Measurements from ENCODE around the gene GPR161. TPM values are rescaled to one million over a fixed set of nuclear protein-coding genes. Genes with fewer than 3 reads are reported as not detected.

GPR161 gene
- total RNA-seq, 1 experiment from 2014 or later = 26.1 TPM

DNA sequence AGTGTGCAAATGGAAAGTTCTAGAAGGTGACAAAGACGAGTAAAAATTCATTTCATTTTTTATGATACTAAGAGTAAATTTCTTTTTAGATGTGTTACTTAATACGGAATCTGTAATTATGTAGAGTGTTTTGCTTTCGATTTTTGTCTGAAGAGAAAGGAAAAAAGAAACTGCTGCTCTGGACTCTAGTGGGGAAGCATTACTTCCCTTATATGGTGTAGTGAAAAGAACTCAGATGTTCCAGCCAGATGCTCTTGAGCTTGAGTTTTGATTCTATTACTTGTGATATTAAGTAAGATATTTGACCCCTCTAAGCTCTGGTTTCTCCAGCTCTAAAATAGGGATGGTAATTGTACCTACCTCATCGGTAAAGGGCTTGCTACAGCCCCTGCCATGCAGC, 12.2 kb upstream of the GPR161 start:
- no peak for DNase-seq (ENCODE audit: low spot score)

DNA sequence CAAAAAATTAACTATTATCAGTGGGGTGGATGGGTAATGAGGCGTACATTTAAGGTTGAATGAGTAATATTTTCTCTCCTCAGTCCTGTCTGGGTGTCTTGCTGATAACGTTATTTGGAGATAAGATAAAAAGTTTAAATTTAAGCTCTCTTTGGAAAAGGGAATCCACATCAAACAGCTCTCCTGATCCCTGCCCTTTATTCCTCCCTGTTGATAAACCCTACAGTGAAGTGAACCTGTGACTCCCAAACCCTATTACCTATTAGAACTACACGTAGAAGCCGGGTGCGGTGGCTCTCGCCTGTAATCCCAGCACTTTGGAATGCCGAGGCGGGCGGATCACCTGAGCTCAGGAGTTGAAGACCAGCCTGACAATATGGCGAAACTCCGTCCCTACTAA, 9.9 kb upstream of the GPR161 start:
- DNase-seq (ENCODE audit: low spot score) = no peak

DNA sequence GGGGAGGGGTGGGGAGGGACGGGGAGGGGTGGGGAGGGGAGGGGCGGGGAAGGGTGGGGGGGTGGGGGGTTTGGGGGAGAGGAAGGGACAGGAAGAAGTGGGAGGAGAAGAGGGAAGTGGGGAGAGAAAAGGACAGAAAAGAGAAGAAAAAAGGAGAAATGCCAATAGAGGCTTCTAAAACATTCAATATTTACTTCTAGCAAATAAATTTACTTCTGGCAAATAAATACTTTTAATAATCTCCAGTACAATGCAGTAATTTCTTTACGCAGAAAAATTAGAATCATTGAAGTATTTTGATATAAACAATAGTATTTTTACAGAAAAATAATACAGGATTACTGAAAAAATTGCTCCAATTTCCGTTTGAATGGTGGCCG, 9.4 kb upstream of the GPR161 start:
- no peak for DNase-seq (ENCODE audit: low spot score)

DNA sequence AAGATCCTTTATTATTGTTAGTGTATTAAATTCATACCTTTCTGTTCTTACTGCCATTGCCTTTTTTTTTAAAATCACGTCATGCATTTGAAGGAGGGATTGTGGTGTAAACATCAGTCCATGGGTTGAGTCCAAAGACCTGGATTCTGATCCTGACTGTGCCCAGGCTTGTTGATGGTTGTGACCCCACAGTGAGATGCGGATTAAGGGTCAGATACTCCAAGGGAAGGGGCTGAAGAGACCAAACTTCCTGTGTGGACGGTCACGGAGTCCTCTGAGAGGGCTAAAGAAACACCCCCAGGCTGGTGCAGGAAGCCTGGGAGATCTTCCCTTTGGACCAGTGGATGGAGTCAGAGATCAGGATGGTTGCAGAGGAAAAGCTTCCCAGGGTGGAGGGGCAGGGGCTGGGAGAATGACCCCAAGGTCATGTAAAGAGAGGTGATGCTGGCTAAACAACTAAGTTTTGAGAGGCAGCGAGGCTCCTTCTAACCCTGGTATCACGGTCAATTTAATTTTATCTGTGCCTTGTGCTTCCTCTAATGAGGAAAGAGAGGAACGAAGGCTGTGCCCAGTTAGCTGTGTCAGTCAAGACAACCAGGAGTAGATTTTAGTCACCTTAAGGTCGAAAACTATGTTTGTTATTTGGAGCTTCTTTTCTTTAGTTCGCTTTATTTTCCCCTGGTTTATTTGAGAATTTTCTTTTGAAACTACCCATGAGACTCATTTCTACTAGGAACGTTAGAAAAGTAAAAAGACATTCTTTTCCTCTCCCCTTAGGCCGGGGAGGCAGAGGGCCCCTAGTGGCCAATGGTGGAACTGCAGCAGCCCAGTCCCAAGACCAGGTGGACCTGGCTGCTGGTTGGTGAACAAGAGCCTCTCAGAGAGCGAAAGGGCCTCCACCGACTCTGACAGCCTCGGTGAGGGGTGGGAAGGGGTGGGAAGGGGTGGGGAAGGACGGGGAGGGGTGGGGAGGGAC, 8.7 kb upstream of the GPR161 start:
- peak; percentile 80 for DNase-seq (ENCODE audit: low spot score)

DNA sequence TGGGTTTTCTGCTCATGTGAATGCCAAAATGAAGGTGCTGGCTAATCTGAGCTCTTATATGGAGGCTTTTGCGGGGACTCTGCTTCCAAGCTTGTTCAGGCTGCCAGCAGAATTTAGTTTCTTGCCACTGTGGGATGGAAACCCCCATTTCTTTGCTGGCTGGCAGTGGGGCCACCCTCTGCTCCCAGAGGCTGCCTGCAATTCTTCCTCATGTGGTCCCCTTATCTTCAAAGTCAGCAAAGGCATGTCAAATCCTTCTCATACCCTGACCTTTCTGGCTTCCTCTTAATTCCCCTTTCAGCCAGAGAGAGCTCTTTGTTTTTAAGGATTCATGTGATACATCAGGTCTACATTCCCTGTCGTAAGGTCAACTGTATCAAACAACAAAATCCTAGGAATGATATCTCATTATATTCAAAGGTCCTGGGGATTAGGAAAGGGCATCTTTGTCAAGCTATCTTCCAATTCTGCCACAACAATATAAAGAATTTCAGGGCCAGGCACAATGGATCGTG, 5.2 kb upstream of the GPR161 start:
- no peak for DNase-seq (ENCODE audit: low spot score)

DNA sequence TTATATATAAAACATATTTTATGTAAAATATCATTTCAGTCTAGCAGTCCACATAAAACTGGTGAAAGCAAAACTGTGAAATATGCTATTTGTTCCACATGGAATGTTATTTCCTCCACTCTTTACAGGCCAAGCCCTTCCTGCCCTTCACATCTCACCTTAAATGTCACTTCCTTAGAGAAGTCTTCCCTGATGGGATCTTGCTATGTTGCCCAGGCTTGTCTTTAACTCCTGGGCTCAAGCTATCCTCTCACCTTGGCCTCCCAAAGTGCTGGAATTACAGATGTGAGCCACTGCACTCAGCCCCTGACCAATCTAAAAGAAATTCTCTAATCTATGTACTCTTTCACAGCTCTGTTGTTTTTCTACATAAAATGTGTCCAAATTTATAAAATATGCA, 2.3 kb upstream of the GPR161 start:
- no peak for DNase-seq (ENCODE audit: low spot score)

DNA sequence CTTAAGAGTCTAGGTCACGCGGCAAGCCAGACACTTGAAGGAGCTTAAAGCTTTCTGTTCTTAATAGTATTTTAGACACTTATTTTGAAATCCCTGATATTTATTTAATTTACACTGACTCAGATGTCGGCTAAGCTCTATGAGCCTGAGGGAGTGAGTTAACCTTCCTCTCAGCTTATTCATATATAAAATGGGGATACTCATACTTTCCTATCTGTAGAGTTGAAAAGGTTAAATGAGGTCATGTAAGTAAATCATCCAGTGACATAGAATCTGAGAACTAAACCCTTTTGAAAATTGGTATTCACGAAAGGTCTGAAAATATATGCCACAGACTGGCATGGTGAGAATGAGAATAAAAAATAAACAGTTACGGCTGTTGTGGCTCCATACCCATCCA, 1.4 kb upstream of the GPR161 start:
- peak; percentile 25 for DNase-seq (ENCODE audit: low spot score)

DNA sequence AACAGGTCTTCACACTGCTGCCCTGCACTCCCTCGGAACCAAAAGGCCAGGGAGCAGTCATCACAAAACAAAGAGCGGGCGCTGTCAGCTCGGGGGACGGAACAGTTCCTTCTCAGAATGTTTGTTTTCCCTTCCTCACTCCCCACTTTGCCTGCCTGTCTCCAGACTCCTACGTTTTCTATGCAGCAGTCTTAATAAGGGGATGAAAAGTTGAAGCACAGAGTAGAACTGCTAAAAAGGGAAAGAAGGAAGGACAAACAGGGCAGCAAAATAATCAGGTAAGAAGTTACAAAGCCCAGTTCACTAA, 738 bp upstream of the GPR161 start:
- peak; percentile 44 for DNase-seq (ENCODE audit: low spot score)

DNA sequence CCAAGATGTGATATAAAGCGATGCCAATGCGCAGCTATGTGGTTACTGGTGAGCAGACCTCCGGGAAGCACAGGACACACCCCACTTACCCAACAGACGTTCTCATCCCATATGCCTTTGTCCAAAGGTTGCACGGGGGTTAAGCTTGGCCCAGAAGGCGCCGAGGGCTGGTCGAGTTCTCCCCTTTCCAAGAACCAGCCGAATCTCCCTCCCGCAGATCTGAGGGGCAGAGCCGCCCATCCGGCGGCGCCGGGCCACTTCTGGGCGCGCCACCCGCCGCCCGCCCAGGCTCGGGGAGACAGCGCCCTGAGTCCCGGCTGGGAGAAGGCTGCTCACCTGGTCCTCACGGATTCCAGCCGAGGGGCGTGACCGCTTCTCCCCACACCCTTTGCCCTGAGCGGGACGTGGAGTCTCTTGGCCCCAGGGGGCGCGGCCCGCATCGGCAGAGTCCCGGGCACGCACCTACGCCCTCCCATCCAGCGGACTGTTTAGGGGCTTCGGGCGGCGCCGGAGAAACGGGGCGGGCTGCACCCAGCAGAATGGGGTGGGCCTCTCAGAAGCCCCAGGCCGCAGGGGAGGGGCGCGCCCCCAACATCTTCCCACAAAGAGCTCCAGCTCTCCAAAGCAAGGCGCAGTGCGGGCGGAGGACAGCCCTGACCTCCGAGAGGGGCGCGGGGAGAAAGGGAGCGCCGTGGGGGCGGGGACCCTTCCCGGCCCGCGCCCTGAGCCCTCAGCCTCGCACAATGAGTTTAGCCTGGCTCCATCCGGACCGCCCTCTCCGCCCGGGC, 615 bp downstream of the GPR161 start:
- DNase-seq (ENCODE audit: low spot score) = peak; percentile 31

DNA sequence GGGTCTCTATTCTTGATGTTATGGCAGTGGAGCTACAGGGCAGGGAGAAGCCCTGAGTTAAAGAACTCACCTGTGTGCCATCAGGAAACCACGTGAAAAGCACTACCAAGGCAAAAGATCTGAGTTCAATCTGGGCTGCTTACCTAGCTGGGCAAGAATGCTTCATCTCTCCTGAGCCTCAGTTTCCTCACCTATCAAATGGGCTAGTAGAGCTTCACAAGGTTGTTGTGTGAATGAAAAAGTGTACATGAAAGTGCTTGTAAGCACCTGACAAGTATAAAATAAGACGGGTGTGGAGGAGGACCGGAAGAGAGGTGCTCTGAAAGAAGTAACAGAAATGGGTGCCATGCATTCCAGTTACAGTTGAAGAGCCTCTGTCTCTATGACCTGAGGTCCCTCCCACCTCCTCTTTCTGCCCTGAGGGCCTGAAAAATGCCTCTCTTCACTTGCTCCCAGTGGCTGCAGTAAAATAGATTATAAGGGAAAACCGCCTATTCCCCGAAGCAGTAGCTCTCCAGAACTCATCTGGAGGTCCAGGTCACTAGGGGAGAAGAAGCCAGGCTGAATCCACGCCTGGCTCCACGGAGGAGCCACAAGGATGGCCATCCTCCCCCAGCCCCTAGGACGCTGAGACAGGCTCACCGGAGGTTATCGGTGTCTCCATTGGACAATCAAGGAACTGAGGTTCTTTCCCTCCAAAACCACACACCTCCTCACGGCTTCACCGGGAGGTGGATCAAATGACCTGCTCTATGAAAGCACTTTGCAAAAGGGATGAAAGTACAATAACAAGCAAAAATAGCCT, 1.4 kb downstream of the GPR161 start:
- DNase-seq (ENCODE audit: low spot score) = peak; percentile 35

DNA sequence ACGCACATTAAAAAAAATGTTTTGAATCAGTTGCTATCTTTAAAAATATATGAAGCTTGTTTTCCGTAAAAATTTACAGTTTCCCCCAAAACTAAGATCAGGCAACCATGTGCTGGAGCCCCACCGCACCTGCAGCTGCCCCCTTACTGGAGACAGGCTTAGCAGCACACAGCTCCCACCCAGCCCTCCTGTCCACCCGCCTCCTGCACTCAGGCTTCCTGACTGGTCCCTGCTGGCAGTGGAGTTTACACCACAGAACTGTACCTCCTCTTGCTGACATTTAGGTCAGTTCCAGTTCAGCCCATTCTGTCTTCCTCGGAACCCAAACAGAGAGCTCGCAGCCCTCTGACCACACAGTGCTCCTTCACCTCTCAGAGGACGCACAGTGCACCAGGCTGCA, 2.1 kb downstream of the GPR161 start:
- DNase-seq (ENCODE audit: low spot score) = no peak

DNA sequence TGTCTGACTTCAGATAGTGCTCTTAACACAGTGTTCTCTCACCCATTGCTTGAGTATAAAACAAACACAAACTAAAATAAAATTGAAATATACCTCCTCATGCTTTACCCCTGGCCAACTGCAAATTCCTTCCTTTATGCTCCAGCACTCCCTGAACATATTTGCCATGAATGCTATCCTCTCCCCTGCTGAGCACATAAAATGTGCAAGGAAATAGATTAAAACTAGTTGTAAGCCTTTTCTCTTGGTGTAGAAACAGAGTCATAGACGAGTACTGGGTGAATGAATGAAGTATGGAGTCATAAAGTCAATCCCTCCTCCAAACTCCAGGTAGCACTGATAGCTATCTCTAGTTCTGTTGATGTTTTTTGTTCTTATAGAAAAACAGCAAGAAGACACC, 2.6 kb downstream of the GPR161 start:
- no peak for DNase-seq (ENCODE audit: low spot score)

DNA sequence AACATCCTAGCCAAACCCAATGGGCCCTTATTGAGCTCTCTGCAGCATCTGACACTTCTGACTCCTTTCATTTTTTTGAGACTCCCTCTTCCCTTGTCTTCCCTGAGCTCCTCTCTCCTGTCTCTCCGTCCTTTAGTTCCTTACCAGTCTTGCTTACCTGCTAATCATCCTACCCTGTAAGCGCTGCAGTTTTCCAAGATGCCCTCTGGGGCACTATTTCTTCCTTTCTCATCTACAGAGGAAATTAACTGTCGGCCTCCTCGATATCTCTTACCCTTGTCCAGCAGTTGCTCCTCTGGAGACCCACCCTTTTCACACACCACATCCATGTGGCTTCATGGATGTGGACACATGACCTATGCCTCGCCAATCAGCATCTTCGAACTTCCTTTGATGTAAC, 6.8 kb downstream of the GPR161 start:
- DNase-seq (ENCODE audit: low spot score) = no peak

DNA sequence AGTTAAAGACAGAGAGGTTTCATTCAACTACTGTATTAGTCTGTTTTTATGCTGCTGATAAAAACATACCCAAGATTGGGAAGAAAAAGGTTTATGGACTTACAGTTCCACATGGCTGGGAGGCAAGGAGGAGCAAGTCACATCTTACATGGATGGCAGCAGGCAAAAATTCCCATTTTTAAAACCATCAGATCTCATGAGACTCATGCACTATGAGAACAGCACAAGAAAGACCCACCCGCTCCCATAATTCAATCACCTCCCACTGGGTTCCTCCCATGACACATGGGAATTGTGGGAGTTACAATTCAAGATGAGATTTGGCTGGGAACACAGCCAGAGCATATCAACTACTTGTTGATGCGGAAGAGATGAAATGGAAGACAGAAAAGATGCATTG, 9.2 kb downstream of the GPR161 start:
- no peak for DNase-seq (ENCODE audit: low spot score)

DNA sequence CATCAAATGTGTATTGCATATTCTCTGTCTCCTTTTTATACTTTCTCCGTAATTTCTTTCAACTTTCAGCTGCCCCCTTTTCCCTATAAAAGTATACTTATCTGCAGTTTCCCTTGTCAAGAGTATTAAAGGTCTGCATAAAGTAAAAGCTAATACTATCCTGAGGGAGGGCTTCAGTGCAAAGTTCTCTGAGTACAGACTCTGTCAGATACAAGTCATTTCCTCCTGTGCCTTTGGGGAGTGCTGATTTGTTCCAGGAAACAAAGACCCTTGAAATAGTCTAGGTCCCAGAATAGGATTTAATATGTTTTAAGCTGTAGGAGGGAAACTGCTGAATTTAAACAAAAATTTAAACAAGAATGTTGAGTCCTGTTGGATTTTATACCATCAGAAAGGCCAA, 11.7 kb downstream of the GPR161 start:
- no peak for DNase-seq (ENCODE audit: low spot score)

DNA sequence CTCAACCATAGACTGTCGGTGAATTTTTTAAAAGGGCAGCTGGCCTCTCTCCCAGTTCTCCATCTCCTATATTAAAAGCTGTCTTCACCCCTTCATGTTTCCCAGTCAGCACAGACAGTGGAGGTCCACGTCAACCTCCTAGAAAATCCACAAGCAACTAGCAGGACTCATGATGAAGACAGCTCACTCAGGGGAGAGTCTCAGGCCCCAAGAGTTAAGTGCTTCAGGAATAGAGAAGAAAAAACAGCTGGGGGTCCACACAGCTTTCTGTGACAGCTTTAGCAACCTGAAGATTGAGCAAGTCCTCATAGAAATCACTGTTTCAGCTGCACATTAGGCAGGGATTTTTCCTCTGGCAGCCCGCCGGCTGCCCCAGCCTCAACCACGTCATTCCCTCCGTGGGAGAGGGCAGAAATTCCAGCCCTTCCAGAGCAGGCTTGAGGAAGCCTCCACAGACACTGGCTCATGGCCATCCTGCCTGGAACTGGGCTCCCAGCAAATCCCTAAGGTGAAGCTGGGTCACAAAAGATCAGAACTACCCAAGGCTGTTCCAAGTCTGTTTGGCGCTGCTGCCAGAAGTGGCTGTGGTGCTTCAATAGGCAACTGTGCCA, 15.2 kb downstream of the GPR161 start:
- no peak for DNase-seq (ENCODE audit: low spot score)

DNA sequence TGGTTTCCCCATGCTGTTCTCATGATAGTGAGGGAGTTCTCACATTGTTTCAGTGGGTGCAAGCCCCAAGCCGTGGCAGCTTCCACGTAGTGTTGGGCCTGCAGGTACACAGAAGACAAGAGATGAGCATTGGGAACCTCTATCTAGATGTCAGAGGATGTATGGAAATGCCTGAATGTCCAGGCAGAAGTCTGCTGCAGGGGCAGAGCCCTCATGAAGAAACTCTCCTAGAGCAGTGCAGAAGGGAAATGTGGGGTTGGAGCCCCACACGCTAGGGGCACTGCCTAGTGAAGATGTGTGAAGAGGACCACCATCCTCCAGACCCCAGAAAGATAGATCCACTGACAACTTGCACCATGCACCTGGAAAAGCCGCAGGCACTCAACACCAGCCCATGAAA, 17.0 kb downstream of the GPR161 start:
- DNase-seq (ENCODE audit: low spot score) = no peak

DNA sequence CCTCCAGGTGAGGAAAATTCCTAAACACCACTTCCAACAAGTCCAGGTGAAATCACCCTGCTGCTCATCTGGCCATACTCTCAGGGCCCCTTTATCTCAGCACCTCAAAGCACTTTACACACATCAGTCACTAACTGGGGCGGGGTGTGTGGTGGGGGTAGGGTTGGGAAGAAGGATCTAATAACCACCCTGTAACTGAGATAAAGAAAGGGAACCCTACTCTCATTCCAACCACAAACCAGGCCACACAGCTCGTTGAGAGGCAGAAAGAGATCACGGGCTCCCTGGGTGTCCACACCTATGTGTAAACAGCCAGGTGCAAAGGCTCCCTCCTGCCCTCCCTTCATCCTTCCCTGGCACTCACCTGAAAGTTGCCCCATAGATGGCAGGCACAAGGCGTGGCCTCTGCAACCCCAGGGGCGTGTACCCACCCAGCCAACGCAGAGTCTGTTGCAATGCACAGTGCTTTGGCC, 20.4 kb downstream of the GPR161 start:
- DNase-seq (ENCODE audit: low spot score) = no peak

DNA sequence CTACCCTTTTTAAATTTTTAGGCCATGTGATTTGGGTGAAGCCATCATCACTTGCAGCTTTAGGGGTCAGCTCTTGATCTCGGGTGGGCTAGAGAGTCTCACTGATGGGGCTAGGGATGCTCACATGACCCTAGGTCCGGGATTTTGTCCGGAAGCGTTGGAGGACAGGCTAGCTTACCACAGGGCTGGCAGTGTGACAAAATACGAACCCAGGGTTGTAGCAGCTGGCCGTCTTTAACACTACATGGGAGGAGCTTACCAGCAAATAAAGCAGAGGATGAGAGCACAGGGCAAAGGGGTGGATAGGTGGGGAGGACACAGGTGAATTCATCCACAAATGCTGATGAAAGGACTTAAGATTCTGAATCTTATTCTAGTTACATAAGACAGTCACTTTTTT, 21.9 kb downstream of the GPR161 start:
- DNase-seq (ENCODE audit: low spot score) = no peak

DNA sequence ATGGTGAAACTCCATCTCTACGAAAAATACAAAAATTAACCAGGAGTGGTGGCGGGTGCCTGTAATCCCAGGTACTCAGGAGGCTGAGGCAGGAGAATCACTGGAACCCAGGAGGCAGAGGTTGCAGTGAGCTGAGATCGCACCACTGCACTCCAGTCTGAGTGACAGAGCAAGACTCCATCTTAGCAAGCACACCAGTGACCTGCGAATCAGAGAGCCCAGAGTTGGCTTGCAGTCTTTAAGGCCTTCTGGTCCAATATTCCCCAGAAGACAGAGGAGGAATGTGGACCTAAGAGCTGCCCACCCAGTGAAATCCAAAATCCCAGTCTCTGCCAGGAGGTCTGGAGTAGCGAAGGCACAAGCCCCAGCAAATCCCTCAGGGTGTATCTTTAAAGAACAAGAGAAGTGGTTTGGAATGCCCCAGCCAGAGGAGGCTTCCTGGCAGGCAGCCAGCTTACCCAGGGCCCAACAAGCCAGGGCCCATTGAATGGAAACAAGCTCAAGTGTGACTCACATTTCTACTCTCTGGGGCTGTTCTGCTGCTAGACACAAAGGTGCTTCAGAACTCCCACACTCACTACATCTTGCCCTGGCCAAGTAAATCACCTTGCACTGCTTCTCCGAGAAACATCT, 23.9 kb downstream of the GPR161 start:
- DNase-seq (ENCODE audit: low spot score) = peak; percentile 78

DNA sequence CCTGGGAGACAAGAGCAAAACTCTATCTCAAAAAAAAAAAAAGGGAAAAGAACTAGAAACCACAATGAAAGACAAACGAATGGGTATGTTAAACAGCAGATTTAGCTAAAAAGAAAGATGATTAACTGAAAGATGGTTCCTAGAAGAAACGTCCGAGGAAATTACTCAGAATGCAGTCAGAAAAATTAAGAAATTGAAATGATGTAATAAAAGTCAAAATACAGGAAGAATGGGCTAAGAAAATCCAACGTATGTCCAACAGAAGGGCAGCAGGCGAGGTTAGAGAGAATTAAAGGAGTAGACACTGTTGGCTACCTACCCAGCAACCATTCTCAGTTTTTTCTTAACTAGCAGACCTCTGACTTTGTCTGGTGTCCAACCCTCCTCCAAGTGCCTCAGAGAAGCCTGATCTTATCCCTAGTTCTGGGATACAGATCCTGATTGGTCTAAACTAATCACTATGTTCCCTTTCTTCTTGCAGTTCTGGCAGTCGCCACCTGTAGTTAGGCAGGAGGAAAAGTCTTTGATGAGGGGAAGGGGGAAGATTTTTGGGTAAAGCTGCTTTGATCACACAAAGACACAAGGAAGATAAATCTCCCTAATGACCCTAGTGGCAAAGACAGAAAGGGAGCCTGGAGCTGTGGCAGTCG, 25.7 kb downstream of the GPR161 start:
- DNase-seq (ENCODE audit: low spot score) = no peak
